HG03460 (cell line): ENCODE measurements around the gene ACYP2.

Source experiments
- ATAC-seq: cut with Tn5 transposase; IDR thresholded peaks from one replicate; pipeline ENCODE4 v1.9.1; 2021; ENCODE audit not compliant: unreplicated experiment

Gene ACYP2

DNA sequence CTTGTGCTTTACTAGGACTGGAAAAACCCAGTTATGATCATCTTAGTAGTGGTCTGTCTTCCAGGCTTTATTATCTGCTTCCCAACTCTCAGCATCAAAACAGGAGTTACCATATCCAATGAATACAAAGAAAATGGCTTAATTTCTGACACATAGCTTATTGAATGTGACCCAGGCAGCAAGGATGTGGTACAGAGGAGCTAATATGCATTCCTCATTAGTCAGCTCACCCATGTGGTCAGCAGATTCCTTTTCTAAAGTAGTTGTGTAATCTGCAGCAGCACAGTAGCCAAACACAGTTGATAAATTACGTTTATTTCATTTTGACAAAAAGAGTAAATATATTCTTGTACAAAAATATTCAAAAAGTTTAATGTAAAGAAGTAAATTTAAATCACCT, 97.0 kb downstream of the ACYP2 start:
- ATAC-seq = no peak

- no peak for ATAC-seq
Measured at GRCh38 chr2:54213082-54213481, 97.7 kb downstream of the ACYP2 start.

DNA sequence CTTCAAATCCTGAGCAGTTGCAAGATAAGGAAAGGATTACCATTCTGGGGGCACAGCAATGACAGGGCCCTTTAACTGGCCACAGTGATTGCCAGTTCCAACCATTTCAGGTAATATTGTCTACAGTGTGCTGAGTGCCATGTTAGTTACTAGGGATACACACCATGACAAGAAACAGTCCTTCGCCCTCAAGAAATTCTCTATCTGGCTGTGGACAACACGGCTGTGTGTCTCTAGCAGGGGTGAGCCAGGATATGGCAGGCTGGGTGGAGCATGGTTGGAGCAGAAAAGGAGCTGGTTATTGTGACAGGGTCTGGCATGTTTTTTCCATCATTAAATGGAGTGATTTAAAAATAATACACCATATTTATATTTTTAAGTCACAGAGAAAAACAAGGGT, 109.6 kb downstream of the ACYP2 start:
- ATAC-seq = no peak

- ATAC-seq = no peak
Measured at GRCh38 chr2:54226260-54226659, 110.8 kb downstream of the ACYP2 start.

- no peak for ATAC-seq
Measured at GRCh38 chr2:54227798-54228197, 112.4 kb downstream of the ACYP2 start.

DNA sequence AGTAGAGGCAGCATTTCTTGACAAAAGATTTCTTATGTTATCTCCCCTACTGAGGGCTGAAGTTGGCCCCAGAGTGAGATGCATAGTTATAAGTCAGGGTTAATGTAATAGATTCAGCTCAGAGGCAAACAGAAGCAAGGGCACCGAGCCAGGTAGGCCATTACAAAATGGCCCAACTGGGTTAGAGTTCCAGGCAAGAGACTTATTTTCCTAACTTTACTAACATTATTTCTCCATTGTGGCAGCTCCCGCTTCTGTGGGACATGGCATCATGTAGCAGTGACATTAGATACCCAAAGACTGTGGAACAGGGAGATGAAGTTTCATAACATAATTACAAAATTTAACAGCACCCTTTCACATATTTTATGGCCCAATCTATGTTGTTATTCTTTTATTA, 113.5 kb downstream of the ACYP2 start:
- no peak for ATAC-seq

DNA sequence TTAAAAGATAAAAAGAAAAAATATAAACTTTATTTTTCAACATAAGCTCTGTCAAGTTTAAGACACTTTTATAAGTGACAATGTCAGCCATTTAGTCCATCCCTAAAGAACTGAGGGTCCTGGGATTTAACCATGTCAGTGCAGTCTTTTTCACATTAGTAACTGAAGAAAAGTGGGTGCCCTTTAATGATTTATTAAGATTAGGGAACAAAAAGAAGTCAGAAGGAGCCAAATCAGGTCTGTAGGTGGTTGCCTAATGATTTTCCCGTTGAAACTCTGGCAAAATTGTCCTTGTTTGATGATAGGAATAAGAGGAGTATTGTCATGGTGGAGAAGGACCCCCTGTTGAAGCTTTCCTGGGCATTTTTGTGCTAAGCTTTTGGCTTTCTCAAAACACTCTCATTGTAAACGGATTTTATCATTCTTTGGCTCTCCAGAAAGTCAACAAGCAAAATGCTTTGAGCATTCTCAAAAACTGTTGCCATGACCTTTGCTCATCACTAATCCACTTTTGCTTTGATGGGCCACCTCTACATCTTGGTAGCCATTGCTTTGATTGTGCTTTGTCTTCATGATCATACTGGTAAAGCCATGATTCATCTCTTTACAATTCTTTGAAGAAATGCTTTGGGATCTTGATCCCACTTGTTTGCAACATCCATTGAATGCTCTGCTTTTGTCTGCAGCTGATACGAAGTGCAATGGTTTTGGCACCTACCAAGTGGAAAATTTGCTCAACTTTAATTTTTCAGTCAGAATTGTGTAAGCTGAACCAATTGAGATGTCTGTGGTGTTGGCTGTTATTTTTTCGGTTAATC, 118.6 kb downstream of the ACYP2 start:
- ATAC-seq = no peak

- no peak for ATAC-seq
Measured at GRCh38 chr2:54237428-54237827, 122.0 kb downstream of the ACYP2 start.

GRCh38 chr2:54239427-54239826, 124.0 kb downstream of the ACYP2 start:
- ATAC-seq = no peak

DNA sequence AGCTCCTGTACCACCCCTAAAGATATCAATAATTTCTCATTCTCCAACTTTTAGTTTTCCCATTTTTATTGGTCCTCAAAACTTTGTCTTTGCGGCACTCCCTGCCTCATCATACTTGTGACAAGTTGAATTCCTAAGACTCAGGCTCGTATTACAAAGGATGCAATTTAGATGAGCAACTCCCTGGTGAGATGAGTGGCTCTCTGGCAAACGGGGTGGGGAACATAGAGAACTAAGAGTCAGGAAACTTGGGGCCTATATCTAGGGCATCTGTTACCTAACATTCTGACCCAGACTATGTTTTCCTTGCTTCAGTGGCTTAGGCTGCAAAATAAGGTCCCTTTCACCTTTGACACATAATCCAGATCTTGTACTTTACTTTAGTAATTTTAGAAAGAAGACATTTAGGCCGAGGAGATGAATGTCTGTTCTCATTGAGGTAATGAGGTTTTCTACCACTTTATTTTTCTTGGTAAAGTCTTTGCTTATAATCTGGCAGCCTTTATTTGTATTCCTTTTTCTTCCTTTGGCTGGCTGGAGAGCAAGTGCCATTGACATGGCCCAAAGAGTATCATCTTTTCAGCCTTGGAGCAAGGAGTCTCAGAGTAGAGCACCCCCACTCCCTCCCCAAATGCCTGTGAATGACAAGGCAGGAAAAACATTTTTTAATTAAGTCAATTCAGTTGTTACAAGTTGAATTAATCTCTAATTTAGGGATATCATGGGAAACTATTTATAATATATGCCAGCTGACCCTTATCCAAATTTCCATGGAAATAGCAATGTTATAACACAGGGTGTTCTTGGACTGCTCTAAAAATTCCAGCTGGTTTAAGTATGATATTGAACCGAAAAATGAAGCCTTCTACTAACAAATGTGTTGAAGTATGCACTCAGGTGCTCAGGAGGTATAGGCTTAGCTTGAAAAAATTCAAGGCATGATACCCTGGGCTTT, 125.4 kb downstream of the ACYP2 start:
- ATAC-seq = no peak

DNA sequence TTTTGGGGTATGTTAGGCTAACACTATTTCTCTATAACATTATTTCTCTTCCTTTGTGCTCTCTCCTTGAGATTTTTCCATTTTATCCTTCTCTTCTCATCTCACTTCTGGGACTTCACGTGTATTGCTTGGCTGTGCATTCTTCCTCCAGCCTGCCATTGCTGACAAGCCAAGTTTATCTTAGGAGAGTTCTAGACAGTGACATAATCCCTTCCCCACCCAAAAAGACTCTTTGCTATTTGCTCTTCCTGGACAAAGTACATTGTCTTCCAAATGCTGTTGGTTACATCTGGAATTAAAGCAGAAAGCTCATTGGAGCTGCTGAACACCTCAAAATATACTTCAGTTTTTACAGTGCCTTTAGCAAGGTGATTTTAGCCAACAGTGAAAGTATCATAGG, 131.7 kb downstream of the ACYP2 start:
- ATAC-seq = no peak

DNA sequence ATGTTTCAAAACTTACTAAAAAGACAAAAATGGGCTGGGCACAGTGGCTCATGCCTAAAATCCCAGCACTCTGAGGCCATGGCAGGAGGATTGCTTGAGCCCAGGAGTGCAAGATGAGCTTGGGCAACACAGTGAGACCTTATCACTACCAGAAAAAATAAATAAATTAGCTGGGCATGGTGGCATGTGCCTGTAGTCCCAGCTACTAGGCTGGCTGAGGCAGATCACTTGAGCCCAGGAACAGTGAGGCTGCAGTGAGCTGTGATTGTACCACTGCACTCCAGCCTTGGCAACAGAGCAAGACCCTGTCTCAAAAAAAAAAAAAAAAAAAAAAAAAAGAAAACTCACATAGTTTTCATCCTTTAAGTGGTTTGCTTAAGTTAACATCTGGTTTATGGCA, 134.2 kb downstream of the ACYP2 start:
- no peak for ATAC-seq

DNA sequence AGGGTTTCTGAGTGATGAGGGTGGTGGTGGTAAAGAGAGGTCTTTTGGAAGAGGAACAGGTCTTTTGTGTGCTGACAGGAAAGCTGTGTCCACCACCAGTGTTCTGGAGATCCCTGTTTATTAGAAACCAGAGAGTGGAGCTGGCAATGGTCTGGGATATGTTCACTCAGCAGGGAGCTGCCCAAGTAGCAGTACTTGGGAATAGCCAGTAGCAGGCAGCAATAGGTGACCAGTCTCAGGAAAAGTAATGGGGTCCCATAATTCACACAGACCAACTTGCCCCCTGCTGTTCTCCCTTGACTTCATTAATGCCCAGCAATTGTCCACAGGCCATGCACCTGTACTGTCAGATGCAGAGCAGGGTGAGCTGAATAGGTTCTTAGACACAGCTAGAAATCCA, 138.8 kb downstream of the ACYP2 start:
- no peak for ATAC-seq

DNA sequence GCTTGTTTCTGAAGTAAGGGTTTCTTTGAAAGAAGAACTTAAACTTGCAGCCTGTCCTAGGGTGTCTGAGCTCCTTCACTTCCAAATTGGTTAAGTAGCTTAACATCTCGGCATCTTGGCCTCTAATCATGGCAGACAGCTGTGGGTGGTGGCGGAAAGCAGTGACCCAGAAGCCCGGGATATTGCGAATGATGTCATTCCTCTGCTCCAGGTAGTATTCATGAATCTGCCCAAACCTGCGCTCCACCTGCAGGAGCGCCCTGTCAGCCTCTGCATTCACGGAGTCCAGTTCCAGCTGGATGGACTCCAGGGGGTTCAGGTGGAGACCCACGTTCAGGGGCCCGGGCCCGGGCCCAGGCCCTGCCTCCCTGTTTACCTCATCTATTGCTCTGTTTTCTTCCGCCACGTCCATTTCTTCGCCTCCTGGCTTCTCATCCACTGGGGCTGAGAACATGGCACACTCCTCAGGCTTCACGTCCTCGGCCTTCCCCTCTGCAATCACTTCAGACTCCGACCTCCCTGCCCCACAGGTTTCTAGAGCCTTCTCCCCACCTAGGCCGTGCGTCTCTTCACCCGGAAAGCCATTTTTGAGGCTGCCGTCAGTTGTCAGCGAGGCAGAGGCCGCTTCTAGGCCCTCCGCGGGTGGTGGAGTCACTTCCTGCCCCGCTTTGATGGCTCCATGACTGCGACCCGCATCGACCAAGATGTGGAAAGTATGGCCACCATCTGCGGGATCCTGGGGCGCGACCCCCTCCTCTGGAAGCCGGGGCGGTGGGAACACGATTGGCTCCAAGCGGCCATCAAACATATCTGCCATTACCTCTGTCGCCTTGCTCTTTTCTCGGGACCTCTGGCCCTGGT, 140.0 kb downstream of the ACYP2 start:
- ATAC-seq = no peak

DNA sequence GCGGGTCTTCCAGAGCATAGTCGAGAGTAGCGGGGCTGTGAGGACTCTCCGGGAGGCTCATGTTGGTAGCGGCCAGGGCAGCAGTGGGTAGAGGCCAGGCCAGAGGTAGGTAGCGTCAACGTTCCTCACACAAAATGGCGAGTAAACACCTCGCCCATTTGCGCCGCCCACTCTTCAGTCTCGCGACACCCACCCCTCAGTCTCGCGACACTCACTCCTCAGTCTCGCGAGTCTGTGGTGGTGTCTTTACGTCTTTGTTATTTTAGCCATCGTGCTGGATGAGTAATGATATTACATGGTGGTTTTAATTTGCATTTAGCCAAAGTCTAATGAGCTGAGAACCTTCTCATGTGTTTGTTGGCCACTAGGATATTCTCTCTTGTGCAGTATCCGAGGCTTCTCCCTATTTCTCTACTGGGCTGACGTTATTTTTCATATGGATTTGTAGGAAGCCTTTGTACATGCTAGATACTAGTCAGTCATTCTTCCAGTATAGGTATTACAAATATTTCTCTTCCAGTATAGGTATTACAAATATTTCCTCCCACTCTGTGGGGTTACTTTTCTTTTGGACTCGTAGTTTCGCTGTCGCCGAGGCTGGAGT, 140.8 kb downstream of the ACYP2 start, which contains the start of gene TSPYL6:
TSS of gene TSPYL6 (minus strand) at position 139 of the 604 bp plus-strand sequence. CDS start at position 61, 78 bp downstream.
- no peak for ATAC-seq

- no peak for ATAC-seq
Measured at GRCh38 chr2:54258166-54258565, 142.8 kb downstream of the ACYP2 start.

DNA sequence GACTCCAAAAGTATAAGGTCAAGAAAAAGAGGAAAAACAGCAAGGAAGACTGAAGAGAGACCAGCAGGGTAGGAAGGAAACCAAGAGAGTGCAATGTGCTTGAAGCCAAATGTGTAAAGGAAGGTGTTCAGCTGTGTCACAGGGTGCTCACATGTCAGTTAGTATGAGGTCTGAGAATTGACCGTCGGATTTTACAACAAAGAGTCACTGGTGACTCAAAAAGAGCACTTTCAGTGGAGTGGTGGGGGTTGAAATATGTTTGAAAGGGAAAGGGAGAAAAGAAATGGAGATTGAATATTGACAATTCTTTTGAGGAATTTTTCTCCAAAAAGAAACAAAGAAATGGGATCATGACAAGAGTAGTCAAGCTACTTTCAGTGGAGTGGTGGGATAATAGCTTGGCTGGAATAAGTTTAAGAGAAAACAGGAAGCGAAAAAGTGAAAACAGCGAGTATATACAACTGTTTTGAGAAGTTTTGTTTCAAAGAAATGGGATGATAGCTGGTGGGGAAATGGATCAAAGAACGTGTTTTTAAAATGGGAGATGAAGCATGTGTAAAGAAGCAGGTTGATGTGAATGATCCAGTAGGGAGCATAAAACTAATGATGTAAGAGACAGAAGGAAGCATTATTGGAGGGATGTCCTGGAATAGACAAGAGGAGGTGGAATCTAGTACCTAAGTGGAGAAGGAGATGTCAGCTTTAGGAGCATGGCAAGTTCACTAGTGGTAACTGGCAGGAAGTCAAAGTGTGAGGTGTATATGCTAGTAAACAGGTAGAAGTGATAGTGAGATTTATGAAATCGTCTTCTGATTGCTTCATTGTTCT, 144.2 kb downstream of the ACYP2 start:
- ATAC-seq = no peak

GRCh38 chr2:54260241-54260595, 144.8 kb downstream of the ACYP2 start:
- ATAC-seq = no peak

DNA sequence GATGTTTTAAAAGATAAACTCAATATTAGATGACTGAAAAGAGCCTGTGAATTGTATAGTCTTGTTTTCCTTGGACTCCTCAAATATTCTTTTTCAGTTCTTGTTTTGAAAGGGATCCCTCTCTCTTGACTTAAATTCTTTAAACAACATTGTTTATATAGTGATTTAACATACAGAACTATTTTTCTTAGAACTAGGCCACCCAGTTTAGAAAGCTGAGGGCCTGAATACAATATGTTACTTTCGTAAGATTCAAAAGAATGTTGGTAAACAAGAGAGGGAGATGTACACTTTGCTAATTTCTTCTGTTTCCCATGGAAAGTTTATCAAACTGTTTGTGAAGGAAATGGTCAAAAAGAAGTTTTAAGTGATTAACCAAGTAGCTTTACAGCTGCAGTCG, 146.1 kb downstream of the ACYP2 start:
- no peak for ATAC-seq
